ENCODE data around the gene TLNRD1. TPM values are rescaled to one million over a fixed set of nuclear protein-coding genes. Genes with fewer than 3 reads are reported as not detected.
"Not testable (repeated sequence)": the region's sequence is repeated elsewhere in the genome, so short reads cannot be mapped to it uniquely, and the experiment has no call there.

The TLNRD1 gene
- total RNA-seq, 3 donors from 2014 or later (not counting 1 experiment from before 2014, with no cell fraction given): 13.4 to 19.6 (median 17.5) TPM

GRCh38 chr15:80958818-80959495, 41.8 kb upstream of the TLNRD1 start:
- intact Hi-C loops (cut with micrococcal nuclease): no loop called here
- H3K4me3 Mint-ChIP-seq: no peak overlapping the region
- peaks cover 23 to 31% of the 10 kb centered on the region in 2 donors for H3K4me1 Mint-ChIP-seq
- Histone ChIP-seq H3K36me3 (ENCODE audit: control insufficient read depth, insufficient read depth, low read length) (peaks cover 2% of the 10 kb centered on the region), H3K4me1 (ENCODE audit: control insufficient read depth, insufficient read depth, low read length) (no peaks in the 10 kb centered on the region), H3K9me3 (ENCODE audit: control insufficient read depth, insufficient read depth, low read length) (no peaks in the 10 kb centered on the region), H3K27ac (ENCODE audit: low read length) (no peak overlapping the region), H3K27me3 (ENCODE audit: control insufficient read depth, insufficient read depth, low read length) (no peaks in the 10 kb centered on the region), H3K4me3 (ENCODE audit: low read length) (no peak overlapping the region)
- no peak for ATAC-seq
- H3K27me3 Mint-ChIP-seq (ENCODE audit: low read depth in 2 of 2): no peaks in the 10 kb centered on the region
- 93% methylated on average over 9 of the region's 9 CpGs for WGBS (ENCODE audit: insufficient coverage)
- no peaks in the 10 kb centered on the region for H3K36me3 Mint-ChIP-seq
- no peak overlapping the region for H3K27ac Mint-ChIP-seq
- no peak for DNase-seq
- TF ChIP-seq CTCF (IDR thresholded peaks at IDR 0.05): no peak
- no peaks in the 10 kb centered on the region for H3K9me3 Mint-ChIP-seq

GRCh38 chr15:80965454-80965853, 35.3 kb upstream of the TLNRD1 start:
- DNase-seq; H3K27ac ChIP-seq (ENCODE audit: low read length); H3K4me1 ChIP-seq (ENCODE audit: control insufficient read depth, insufficient read depth, low read length); H3K9me3 ChIP-seq (ENCODE audit: control insufficient read depth, insufficient read depth, low read length); H3K27me3 Mint-ChIP-seq (ENCODE audit: low read depth in 2 of 2); H3K4me3 Mint-ChIP-seq; intact Hi-C loops (cut with micrococcal nuclease); H3K9me3 Mint-ChIP-seq; H3K27me3 ChIP-seq (ENCODE audit: control insufficient read depth, insufficient read depth, low read length); H3K27ac Mint-ChIP-seq; H3K36me3 Mint-ChIP-seq; H3K4me3 ChIP-seq (ENCODE audit: low read length); ATAC-seq; H3K36me3 ChIP-seq (ENCODE audit: control insufficient read depth, insufficient read depth, low read length): not testable (repeated sequence)
- H3K4me1 Mint-ChIP-seq: peaks cover 24 to 31% of the 10 kb centered on the region in 2 donors

GRCh38 chr15:80966431-80967197, 34.1 kb upstream of the TLNRD1 start:
- Histone ChIP-seq H3K27ac (ENCODE audit: low read length) (no peak overlapping the region), H3K9me3 (ENCODE audit: control insufficient read depth, insufficient read depth, low read length) (no peaks in the 10 kb centered on the region), H3K4me1 (ENCODE audit: control insufficient read depth, insufficient read depth, low read length) (no peaks in the 10 kb centered on the region), H3K36me3 (ENCODE audit: control insufficient read depth, insufficient read depth, low read length) (peaks cover 2% of the 10 kb centered on the region), H3K4me3 (ENCODE audit: low read length) (no peak overlapping the region), H3K27me3 (ENCODE audit: control insufficient read depth, insufficient read depth, low read length) (no peaks in the 10 kb centered on the region)
- H3K36me3 Mint-ChIP-seq: peaks cover 7% of the 10 kb centered on the region
- ATAC-seq (no peak), DNase-seq (no peak)
- H3K4me1 Mint-ChIP-seq: peaks cover 26 to 34% of the 10 kb centered on the region in 2 donors
- no peak for TF ChIP-seq CTCF (IDR thresholded peaks at IDR 0.05)
- no peaks in the 10 kb centered on the region for H3K27me3 Mint-ChIP-seq (ENCODE audit: low read depth in 2 of 2)
- 96% methylated on average over 6 of the region's 8 CpGs for WGBS (ENCODE audit: insufficient coverage)
- no peak overlapping the region for H3K4me3 Mint-ChIP-seq
- H3K27ac Mint-ChIP-seq: no peak overlapping the region
- no peaks in the 10 kb centered on the region for H3K9me3 Mint-ChIP-seq
- intact Hi-C loops (cut with micrococcal nuclease): no loop called here

GRCh38 chr15:80967451-80967850, 33.3 kb upstream of the TLNRD1 start:
- 97% methylated on average over 3 of the region's 3 CpGs for WGBS (ENCODE audit: insufficient coverage)
- Histone ChIP-seq H3K4me1 (ENCODE audit: control insufficient read depth, insufficient read depth, low read length) (no peaks in the 10 kb centered on the region), H3K9me3 (ENCODE audit: control insufficient read depth, insufficient read depth, low read length) (no peaks in the 10 kb centered on the region), H3K27me3 (ENCODE audit: control insufficient read depth, insufficient read depth, low read length) (no peaks in the 10 kb centered on the region), H3K36me3 (ENCODE audit: control insufficient read depth, insufficient read depth, low read length) (peaks cover 6% of the 10 kb centered on the region), H3K27ac (ENCODE audit: low read length) (no peak overlapping the region), H3K4me3 (ENCODE audit: low read length) (no peak overlapping the region)
- intact Hi-C loops (cut with micrococcal nuclease): no loop called here
- H3K36me3 Mint-ChIP-seq: peaks cover 7% of the 10 kb centered on the region
- peaks cover 21 to 28% of the 10 kb centered on the region in 2 donors for H3K4me1 Mint-ChIP-seq
- no peaks in the 10 kb centered on the region for H3K27me3 Mint-ChIP-seq (ENCODE audit: low read depth in 2 of 2)
- H3K27ac Mint-ChIP-seq: no peak overlapping the region
- DNase-seq (no peak), ATAC-seq (no peak)
- H3K4me3 Mint-ChIP-seq: no peak overlapping the region
- no peaks in the 10 kb centered on the region for H3K9me3 Mint-ChIP-seq
- no peak for TF ChIP-seq CTCF (IDR thresholded peaks at IDR 0.05)
